Measurements from ENCODE around the gene TRAF3.

The TRAF3 gene

GRCh38 chr14:102939820-102940561, 162.7 kb downstream of the TRAF3 start:
- no peak for DNase-seq (ENCODE audit: low read depth)

- DNase-seq (ENCODE audit: low read depth) = no peak
Measured at GRCh38 chr14:102940729-102941362, 163.6 kb downstream of the TRAF3 start.

- no peak for DNase-seq (ENCODE audit: low read depth)
Measured at GRCh38 chr14:102941419-102942011, 164.3 kb downstream of the TRAF3 start.

DNA sequence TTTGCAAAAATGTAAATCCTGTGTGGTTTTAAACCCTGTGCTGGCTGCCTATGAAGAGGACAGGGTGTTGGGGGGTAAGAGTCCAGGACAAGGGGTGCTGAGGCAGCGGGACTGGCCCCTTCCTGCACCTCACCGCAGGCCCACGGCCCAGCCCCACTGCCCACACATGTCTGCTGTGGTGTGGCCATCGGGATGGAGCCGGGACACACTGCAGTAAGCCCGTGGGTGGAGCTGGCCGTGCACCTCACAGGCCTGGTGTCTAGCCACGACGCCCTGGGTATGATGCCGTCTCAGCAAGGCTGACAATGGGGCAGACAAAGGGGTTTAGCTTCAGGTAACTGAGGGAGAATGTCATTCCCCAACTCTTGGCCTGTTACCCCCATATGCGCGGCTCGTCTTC, 164.8 kb downstream of the TRAF3 start:
- DNase-seq (ENCODE audit: low read depth) = no peak

DNA sequence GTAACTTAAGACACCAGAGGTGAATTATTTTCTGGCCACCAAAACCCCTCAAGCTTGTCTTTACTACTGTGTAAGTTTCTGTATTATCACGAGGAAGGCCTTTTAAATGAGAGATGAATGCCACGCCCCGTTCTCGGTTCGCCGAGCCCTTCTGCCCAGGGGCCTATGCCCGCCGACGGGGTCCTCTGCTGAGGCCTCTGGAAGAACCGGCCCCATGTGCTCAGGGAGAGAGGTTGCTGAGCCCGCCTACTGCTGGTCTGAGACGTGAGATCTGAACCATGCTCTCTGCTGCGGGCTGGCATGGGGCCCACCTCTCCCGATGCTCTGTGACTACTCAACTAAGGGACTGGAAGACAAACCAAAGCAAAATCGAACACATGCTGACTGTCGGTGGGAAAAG, 166.2 kb downstream of the TRAF3 start:
- no peak for DNase-seq (ENCODE audit: low read depth)

DNA sequence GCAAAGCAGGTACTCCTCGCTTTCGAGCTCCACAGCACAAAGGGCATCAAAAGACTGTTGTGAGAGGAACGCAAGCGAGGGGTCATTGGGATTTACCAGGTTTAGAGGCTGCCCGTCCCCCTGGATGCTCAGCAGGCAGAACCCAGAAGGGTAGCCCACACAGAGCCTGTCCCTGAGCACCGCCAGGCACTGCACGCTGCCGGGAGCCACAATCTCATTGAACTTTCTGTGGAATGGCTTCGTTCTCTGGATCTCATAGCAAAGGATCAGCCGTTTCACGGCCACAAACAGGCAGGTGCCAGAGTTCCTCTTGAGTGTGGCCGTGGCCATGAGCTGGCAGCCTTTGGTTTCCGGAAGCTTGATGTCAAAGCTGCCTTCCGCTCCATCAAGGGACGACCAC, 166.7 kb downstream of the TRAF3 start:
- no peak for DNase-seq (ENCODE audit: low read depth)

DNA sequence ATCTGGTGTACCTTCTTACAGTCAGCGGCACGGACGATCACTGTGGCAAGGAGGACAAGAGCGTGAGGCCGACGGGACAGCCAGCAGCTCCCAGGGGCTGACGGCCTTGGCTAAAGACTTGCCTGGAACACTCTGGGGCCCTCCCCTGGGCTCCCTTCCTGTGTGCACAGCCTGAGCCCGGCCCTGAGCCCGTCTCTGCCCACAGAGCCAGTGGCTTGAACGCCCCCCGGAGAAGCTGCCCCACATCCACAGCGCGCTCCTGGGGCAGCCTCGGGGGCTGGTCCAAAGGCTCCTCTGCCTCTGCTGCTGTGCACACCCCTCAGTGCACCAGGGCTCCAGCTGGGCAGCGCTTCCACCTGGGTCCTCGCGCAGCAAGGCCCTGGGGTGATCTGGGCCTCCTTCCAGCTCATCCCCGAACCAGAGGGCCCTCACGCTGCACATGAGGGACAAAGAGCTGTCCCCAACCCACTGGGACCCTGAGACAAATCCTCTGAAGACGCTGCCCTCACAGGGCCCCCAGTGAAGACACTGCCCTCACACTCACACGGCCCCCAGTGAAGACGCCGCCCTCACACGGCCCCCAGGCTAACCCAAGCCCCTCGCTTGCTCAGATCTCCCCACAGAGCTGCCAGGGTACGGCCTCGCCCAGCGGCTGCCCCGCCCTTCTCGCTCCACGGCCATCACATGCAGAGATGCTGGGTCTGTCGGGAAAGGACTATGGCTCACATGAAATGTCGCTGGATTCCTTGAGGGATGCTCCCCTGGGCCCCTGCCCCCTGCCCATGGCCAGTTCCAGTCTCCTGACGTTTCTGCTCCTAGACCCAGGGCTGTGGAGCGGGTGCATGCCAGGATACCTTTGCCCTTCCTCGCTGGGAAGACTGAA, 167.4 kb downstream of the TRAF3 start:
- DNase-seq (ENCODE audit: low read depth) = no peak

- no peak for DNase-seq (ENCODE audit: low read depth)
Measured at GRCh38 chr14:102945346-102946130, 168.3 kb downstream of the TRAF3 start.

DNA sequence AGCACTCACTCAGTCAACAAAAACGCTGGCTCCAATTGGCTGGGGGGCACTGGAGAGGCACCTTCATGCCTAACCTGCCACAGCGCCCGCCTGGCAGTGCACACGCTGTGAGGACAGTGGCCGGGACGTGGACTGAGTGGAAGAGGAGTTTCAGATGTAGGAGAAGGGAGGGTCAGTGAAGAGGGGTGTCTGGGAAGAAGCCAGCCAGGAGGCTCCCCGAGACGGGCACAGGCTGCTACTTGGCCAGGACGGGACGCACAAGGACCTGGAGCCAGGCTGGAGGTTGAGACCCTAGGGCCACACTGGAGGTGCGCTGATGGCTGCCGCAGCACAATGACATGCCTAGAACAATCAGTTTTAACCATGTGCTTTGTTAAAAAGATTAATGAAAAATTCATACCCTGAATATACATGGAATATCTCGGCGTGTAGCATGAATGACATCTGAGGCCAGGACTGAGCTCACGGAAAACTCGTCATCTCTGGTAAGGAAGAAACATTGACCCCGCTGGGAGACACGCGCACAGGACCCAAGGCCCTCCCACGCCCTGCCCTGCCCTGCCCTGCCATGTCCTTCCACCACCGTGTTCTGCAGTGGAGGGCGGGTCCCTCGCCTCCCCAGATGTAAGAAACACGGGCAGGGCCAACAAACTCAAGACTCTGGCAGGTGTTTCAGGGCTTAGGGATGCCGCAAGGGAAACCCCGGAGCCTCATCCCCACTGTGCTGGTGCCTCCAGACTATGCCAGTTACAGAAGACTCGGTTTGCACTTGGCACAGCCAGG, 170.3 kb downstream of the TRAF3 start:
- no peak for DNase-seq (ENCODE audit: low read depth)

DNA sequence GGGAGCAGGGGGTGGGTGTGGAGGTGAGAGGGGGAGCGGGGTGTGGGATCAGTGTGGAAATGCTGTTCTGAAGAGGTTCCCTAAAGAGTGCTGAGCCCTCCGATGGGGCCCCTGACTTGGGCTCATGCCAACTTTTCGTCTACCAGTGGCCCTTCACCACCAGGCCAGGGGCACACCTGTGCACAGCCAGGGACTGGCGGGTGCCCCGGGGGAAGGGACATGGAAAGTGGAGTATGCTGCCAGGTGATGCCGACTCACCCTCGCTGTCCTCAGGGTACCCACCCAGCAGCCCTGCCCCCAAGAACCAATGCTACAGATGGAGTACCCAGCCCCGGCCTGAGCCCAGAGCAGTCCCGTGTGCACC, 171.4 kb downstream of the TRAF3 start:
- no peak for DNase-seq (ENCODE audit: low read depth)

- DNase-seq (ENCODE audit: low read depth) = no peak
Measured at GRCh38 chr14:102949062-102949800, 172.0 kb downstream of the TRAF3 start.

- DNase-seq (ENCODE audit: low read depth) = no peak
Measured at GRCh38 chr14:102949801-102950451, 172.7 kb downstream of the TRAF3 start.

DNA sequence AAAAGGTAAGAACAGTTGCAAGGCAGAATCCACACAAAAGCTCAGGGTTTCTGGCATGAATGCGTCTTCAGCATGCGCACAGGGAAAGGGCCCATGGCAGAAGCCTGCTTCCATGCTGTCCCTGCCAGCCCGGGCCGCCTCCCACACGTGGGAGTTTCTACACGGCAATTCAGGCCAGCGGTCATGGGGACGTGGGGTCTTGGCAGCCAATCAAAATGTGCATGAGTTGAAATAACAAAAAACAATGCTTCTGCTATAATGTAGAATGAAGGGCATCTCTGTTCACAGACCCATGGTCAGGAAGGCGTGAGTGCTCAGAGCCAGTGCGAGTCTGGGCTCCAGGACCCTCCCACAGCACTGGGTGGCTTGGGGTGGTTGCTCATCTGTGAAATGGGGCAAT, 173.8 kb downstream of the TRAF3 start:
- no peak for DNase-seq (ENCODE audit: low read depth)

DNA sequence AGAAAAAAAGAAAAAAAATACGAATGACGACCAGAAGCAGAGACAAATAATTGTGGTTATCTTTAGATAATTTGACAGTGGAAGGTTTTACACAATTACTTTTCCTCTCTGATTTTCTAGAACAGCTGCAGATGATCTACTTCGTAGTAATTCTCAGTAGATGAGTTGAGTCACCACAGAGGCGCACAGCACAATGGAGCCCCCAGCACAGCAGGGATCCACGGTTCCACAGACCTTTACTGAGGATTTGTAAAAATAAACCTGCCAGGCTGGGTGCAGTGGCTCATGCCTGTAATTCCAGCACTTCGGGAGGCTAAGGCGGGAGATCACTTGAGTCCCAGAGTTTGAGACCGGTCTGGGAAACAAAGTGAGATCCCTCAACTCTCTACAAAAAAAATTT, 174.6 kb downstream of the TRAF3 start:
- DNase-seq (ENCODE audit: low read depth) = no peak

GRCh38 chr14:102952276-102952675, 175.0 kb downstream of the TRAF3 start:
- DNase-seq (ENCODE audit: low read depth) = no peak

DNA sequence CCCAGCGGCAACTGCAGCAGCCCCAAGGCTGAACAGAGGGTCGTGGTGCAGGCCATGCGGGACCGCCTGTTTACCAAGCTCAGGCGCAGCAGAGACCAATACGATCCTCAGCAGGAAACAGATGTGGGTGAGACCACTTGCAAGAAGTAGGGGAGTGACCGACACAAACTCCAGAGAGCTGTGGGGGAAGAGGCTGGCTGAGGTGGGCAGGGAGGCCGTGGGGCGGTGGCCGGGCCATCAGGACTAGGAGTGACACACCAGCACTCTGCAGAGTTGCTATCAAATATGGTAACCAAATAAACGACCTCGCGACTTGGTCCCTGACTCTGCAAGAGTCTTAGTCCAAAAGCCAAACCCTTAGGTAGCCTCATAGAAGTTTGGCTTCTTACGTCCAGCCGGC, 175.9 kb downstream of the TRAF3 start:
- no peak for DNase-seq (ENCODE audit: low read depth)

DNA sequence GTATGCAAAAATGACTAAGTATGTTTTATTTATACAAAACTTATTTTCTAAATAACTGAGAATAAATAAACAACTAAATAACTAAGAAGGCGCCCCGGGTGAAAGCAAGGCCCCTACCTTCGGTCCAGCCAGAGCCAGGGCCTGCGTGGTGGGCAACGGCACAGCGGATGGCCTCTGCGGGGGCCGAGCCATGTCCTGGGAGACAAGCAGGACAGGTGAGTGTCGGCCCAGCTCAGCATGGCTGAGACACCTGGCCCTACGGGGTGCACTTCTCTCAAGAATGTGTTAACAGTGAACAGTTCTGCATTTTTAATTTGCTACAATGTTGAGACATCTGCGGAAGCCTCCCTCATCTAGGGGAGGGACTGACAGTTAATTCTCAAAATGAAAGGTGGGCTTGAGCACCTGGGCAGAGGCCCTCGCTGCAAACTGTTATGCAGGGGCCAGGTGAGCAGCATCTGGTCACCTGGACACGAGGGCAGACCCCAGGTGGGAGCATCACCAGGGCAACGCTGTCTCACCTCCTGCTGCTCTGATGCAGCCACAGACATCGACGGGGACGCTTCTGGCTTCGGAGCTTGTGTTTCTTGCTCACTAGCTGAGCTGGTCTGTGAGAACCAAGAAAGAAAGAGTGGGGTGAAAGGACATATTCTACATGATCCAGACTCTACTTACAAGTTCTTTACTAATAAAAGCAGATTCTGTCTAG, 177.0 kb downstream of the TRAF3 start:
- DNase-seq (ENCODE audit: low read depth) = no peak

DNA sequence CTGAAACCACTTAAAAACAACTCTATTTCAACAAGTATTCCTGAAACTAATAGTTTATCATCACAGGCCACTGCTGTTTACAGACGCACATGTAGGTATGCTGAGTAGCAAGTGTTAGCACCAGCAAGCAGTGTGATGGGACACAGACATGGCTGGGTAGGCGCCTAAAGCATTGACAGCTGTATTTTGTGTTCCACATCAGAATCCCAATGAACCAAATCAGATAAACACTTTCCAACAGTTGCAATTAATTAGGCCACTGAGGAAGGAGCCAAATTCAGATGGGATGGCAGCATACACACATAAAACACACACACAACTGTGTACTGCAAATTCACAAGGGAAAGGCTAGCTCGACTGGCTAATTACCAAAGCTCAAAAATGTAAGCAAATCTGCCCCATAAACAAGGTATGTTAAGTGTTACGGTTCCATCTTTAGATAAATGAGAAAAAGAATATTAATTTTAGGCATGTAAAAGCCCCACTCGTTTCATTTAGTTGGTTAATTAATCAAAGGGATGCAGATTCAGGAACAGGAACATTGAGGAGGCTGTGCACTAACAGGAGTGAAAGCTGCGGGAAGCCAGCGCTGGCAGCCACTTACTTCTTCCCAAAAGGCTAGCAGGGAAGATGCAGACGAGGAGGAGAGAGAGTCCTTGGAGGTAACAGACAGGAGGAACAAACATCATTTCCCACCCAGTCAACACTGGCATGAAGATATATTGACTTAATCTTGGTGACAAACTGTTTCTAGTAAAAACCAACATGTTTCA, 178.6 kb downstream of the TRAF3 start:
- no peak for DNase-seq (ENCODE audit: low read depth)

Measured in T-helper 22 cell (primary cell).